GM12874 (cell line): ENCODE measurements around the gene RALGAPA2.

Experiments
- TF ChIP-seq, protein P1 (sequence below): IDR thresholded peaks from 2 replicates; pipeline ENCODE4 v1.5.1; 2011; ENCODE audit warnings: low read depth, mild to moderate bottlenecking, control low read depth, low read length, moderate library complexity; ENCODE audit not compliant: insufficient read depth

Gene RALGAPA2

DNA sequence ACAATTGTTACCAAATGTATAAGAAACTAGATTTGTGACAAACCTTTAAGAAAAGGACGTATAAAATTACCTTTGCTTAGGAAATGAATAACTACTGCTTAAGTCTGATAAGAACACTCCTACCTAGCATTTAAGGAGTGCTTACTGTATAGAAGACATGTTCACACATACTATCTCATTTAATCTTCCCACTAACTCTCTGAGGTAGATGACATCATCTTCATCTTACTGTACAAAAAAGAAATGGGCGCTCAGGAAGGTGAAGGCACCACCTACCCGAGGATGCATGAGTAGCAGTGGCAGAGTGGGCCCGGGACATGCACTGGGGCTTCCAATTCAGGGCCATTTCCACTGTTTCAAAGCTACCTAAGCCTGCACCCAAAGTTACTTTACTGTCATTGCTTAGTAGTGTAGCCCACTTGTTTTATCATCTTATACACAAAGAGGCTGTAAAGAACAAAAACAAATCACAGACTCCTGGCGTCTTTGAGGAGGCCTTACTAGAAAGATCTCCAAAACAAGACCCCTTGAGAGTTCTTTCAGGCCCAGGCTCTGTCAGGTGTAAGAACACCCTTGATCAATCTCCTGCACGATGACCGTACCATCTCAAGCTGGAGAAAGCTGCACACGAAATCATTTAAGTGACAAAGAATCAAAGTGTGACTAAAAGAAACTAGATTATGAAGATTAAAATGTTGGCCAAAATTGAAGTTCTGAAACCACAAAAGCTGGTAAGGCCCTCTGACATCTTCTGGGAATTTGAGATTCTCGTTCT lies 216.5 kb downstream of the RALGAPA2 start:
- TF ChIP-seq, protein P1, sequence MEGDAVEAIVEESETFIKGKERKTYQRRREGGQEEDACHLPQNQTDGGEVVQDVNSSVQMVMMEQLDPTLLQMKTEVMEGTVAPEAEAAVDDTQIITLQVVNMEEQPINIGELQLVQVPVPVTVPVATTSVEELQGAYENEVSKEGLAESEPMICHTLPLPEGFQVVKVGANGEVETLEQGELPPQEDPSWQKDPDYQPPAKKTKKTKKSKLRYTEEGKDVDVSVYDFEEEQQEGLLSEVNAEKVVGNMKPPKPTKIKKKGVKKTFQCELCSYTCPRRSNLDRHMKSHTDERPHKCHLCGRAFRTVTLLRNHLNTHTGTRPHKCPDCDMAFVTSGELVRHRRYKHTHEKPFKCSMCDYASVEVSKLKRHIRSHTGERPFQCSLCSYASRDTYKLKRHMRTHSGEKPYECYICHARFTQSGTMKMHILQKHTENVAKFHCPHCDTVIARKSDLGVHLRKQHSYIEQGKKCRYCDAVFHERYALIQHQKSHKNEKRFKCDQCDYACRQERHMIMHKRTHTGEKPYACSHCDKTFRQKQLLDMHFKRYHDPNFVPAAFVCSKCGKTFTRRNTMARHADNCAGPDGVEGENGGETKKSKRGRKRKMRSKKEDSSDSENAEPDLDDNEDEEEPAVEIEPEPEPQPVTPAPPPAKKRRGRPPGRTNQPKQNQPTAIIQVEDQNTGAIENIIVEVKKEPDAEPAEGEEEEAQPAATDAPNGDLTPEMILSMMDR = no peak

- TF ChIP-seq, protein P1 = no peak
Observed at GRCh38 chr20:20493701-20494100, 218.7 kb downstream of the RALGAPA2 start.

- TF ChIP-seq, protein P1 = no peak
Observed at GRCh38 chr20:20492521-20493332, 219.7 kb downstream of the RALGAPA2 start.

DNA sequence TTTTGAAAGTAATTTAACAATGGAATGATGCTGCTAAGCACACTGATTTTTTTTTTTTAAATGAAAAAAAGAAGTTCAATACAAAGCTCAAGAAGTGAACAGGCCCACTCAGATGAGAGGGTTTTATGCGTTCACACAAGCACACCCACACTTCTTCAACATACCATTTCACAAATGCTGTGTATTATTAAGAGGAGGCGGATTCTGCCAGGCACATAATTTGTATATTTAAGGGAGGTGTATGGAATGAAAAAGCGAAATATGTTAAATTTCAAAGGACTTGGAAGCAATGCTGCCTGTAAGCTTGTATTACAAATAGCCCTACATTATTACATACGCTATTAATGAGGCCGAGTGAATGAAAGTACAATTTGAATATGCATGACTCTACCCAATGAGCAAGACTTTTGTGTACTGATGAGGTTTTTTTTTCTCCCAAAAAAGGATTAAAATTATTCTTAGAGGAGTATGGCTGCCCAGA lies 220.6 kb downstream of the RALGAPA2 start:
- TF ChIP-seq, protein P1 = no peak

- TF ChIP-seq, protein P1 = no peak
Observed at GRCh38 chr20:20491110-20491783, 221.2 kb downstream of the RALGAPA2 start.

DNA sequence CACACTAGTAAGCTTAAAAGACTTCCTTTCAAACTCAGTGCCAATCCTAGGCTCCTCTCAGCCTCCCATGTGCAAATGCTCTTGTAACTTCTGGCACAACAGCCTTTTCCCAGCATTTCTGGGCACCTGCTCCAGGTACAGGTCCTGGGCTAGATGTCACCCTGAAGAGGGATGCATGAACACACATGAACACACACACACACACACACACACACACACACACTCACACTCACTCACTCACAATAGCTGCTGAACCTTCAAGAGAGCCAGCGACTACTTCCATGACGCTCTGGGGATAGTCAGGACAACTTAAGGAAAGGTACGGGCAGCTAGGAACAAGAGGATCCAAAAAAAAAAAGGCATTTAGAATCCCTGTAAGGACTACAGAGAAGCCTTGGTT lies 221.8 kb downstream of the RALGAPA2 start:
- TF ChIP-seq, protein P1 = no peak

DNA sequence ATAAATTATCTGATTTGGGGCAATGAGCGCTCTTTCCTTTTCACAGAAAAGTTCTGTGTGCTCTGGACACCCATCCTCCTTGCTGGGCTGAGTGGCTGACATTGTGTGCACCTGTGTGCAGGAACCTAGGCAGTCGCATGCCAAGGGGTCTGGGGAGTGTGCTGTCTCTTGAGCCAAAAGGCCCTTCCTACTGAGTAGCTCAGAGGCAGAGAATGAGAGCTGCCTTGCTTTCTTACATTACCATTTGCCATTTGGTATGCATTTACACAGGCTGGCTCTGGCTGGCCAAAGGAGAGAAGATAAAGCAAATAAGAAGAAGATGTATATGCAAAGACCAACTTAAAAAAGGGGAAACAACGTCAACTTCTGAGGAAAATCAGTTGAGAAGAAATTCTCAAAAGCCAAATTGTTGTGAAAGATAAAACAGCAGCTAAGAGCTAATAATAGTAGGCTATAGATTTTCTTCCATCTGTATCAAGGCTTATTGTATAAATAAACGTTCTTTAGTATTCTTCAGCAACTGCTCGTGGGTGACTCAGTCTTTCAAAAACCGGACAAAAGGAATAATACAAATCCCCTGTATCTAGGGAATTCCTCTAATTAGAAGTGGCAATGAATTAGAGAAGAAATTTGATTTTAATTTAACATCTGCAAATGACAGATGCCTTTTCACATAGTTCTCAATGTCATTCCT lies 222.6 kb downstream of the RALGAPA2 start:
- TF ChIP-seq, protein P1 = no peak
